HG03460 (cell line): ENCODE data around the gene ZSCAN9.

Source experiments
- ATAC-seq: cut with Tn5 transposase; IDR thresholded peaks from one replicate; pipeline ENCODE4 v1.9.1; 2021; ENCODE audit not compliant: unreplicated experiment

Gene ZSCAN9

DNA sequence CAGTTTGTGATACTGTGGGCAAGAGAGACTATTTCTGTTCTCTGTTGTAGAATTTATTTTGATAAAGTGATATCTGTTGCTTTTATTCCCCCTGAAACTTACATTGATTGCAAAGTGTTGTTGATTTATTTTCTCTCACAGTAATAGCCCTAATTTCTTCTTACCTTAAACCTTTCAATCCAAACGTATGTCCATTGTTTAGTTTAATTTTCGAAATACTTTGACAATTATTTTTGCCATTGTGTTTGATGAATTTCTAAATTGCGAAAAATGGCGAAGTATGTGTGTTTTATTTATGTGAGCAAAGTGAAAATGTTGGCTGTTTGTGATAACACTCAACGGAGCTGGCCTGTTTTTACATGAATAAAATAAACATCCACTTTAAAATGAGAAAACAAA lies 41.5 kb downstream of the ZSCAN9 start:
- ATAC-seq = no peak

DNA sequence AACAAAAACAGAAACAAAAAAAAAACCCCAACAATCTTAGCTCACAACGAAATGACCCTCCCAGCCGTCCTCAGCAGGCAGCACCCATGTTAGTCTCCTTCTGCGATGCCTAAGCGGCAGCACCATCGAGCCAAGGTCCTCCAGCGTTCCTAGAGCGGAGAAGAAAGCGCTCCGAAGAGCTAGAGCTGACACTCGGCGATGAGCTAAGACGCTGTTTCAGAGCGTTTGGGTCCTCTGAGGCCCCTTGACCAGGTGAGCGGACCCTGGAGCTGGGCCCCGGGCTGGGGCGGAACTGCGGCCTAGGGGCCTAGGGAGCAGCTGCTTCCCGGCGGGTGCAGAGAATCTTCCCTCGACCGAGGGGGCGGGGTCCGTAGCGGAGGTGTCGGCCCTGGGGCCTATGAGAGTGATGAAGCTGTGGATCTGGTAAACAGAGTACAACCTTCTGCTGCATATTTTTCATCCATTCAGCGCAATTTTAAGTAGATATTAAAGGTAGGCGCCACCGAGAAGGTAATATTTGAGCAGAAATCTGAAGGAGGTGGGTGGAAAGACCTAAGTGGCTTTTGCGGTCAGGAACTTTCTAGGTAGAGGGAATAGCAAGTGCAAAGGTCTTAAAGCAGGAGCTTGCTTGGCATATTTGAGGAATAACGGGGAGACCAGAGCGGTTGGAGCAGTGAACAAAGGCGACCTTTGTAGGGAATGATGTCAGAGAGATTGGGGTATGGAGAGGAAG lies 42.1 kb downstream of the ZSCAN9 start, which contains the start of gene ZSCAN26:
TSS of gene ZSCAN26 (plus strand) at position 182 of the 733 bp plus-strand sequence. CDS start 4,777 bp downstream, outside the sequence.
- ATAC-seq = peak; percentile 89

DNA sequence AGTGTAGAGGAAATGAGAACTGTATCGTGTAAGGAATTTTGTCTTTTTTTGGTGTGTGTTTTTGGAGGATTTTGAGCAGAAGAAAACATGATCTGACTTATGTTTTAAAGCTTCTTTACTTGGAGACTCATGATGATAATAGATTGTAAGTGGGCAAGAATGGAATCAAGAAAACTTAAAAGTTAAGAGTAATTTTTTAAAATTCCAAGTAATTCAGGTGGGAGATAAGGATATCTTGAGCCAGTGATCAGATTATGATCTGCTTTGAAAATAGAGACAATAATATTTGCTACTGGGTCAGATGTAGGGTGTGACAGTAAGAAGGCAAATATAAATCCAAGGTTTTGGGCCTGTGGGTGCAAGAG lies 42.6 kb downstream of the ZSCAN9 start:
- ATAC-seq = no peak

GRCh38 chr6:28269492-28269891 lies 44.4 kb downstream of the ZSCAN9 start:
- no peak for ATAC-seq

GRCh38 chr6:28274888-28275287 lies 49.8 kb downstream of the ZSCAN9 start:
- ATAC-seq = no peak

- no peak for ATAC-seq
These were observed 52.7 kb downstream of the ZSCAN9 start for GRCh38 chr6:28277746-28278145.

GRCh38 chr6:28280595-28281287 lies 55.7 kb downstream of the ZSCAN9 start:
- ATAC-seq = no peak

GRCh38 chr6:28281288-28282064 lies 56.4 kb downstream of the ZSCAN9 start, which contains the start of gene PGBD1:
TSS of gene PGBD1 (plus strand) at chr6:28281572. CDS start at chr6:28283814, 2,242 bp downstream.
- ATAC-seq = peak; percentile 77

DNA sequence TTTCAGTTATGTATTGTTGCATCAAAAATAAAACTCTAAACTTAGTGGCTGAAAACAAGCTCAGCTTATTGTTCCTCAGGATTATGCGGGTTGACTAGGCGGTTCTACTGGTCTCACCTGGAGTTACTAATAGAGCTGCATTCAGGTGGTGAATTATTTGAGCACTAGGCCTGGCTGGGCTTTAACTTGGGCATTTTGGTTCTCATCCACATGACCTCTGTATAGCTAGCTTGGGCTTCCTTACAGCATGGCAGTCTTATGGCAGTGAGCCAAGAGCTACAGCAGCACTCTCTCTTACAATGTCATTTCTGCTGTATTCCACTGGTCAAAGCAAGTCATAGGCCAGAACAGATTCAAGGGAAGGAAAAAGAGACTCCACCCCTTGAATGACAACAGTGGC lies 57.9 kb downstream of the ZSCAN9 start:
- no peak for ATAC-seq
